OCI-LY1 (cell line): ENCODE measurements around the gene INHA.

Experiments used
- H2AFZ ChIP-seq: fragments of 200-600 bp; sonication (generic), shearing (Covaris generic); 2 replicates; pipeline ENCODE4 v1.6.0; 2014; ENCODE audit warnings: antibody characterized with exemption, mild to moderate bottlenecking, low read length
- H3F3A ChIP-seq: fragments of 200-600 bp; sonication (generic), shearing (Covaris generic); 2 replicates; pipeline ENCODE4 v1.6.0; 2014; ENCODE audit warnings: mild to moderate bottlenecking, antibody characterized with exemption, low read length, moderate library complexity; ENCODE audit not compliant: insufficient read depth
- H3K27ac ChIP-seq: fragments of 200-600 bp; sonication (generic); 2 replicates; pipeline ENCODE4 v1.5.1; 2014; ENCODE audit warnings: low read length, mixed run types, mild to moderate bottlenecking, low read depth; ENCODE audit not compliant: poor library complexity, severe bottlenecking
- H3K27me3 ChIP-seq: fragments of 200-600 bp; sonication (generic); 2 replicates; pipeline ENCODE4 v1.6.0; 2014; ENCODE audit warnings: antibody characterized with exemption, mild to moderate bottlenecking, low read length, moderate library complexity; ENCODE audit not compliant: insufficient read depth
- H3K36me3 ChIP-seq: fragments of 200-600 bp; sonication (generic); 2 replicates; pipeline ENCODE4 v1.6.1; 2014; ENCODE audit warnings: mild to moderate bottlenecking, antibody characterized with exemption, low read length, moderate library complexity, mixed read lengths; ENCODE audit not compliant: insufficient read depth
- H3K4me1 ChIP-seq: fragments of 200-600 bp; sonication (generic); 2 replicates; pipeline ENCODE4 v1.5.1; 2014; ENCODE audit warnings: mild to moderate bottlenecking, low read length, moderate library complexity; ENCODE audit not compliant: insufficient read depth, severe bottlenecking
- H3K4me2 ChIP-seq: fragments of 200-600 bp; sonication (generic), shearing (Covaris generic); 2 replicates; pipeline ENCODE4 v1.6.1; 2014; ENCODE audit warnings: low read length
- H3K4me3 ChIP-seq: fragments of 200-600 bp; sonication (generic); 2 replicates; pipeline ENCODE4 v1.5.1; 2014; ENCODE audit warnings: low read length, low read depth, mild to moderate bottlenecking, mixed read lengths; ENCODE audit not compliant: poor library complexity, severe bottlenecking
- H3K79me2 ChIP-seq: fragments of 200-600 bp; shearing (Covaris generic); 2 replicates; pipeline ENCODE4 v1.6.1; 2016; ENCODE audit warnings: mixed run types, low read length, mixed read lengths; ENCODE audit not compliant: insufficient read depth
- H3K9ac ChIP-seq: fragments of 200-600 bp; sonication (generic), shearing (Covaris generic); 2 replicates; pipeline ENCODE4 v1.6.1; 2014; ENCODE audit warnings: mild to moderate bottlenecking, low read length, mixed read lengths
- H3K9me2 ChIP-seq: fragments of 200-600 bp; sonication (generic), shearing (Covaris generic); 2 replicates; pipeline ENCODE4 v1.6.1; 2014; ENCODE audit warnings: low read depth, mild to moderate bottlenecking, low read length, mixed read lengths
- H3K9me3 ChIP-seq: fragments of 200-600 bp; shearing (Covaris generic); 2 replicates; pipeline ENCODE4 v1.6.1; 2014; ENCODE audit warnings: low read length, mixed read lengths
- H4K20me1 ChIP-seq: fragments of 200-600 bp; sonication (generic), shearing (Covaris generic); 2 replicates; pipeline ENCODE4 v1.6.0; 2016; ENCODE audit warnings: mild to moderate bottlenecking, low read length; ENCODE audit not compliant: insufficient read depth
- EZH2 ChIP-seq: fragments of 200-600 bp; sonication (generic), shearing (Covaris generic); IDR thresholded peaks from 2 replicates; pipeline ENCODE4 v1.8.0; 2017; ENCODE audit warnings: borderline replicate concordance, mixed run types, mild to moderate bottlenecking, antibody characterized with exemption, low read length, moderate library complexity, mixed read lengths
- TF ChIP-seq, protein P1 (sequence below): fragments of 200-600 bp; sonication (generic), shearing (Covaris generic); IDR thresholded peaks from 2 replicates; pipeline ENCODE4 v1.5.1; 2017; ENCODE audit warnings: mild to moderate bottlenecking, antibody characterized with exemption, low read length, moderate library complexity, mixed read lengths

Gene INHA

DNA sequence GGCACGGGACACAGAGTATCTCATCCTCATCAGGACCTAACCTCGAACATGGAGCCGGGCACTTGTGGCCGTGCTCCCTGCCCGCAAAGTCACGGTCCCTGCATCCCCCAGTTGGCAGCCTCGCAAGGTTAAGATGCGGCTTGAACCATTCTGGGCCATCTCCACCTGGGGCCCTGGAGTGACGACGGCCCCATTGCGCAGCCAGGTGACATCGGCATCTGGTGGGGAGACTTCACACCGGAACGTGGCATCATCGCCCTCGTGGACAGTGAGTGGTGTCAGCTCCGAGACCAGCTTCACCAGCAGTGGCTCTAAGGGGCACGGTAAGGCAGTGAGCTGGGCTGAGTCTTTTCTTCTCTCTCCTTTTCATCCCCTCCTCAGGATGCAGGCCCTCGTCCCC is 15.7 kb upstream of the INHA start:
- Histone ChIP-seq H3K4me3 (no peak overlapping the region), H3K79me2 (no peaks in the 10 kb centered on the region), H3K9me2 (no peaks in the 10 kb centered on the region), H3K27me3 (0 out of 2 replicates have a peak, but pooled peaks cover 4% of the 10 kb centered on the region), H2AFZ (no peak overlapping the region), H3K27ac (no peak overlapping the region), H3K4me2 (no peak overlapping the region), H3K9ac (no peak overlapping the region), H3K9me3 (no peaks in the 10 kb centered on the region), H3K36me3 (no peaks in the 10 kb centered on the region), H4K20me1 (no peaks in the 10 kb centered on the region), H3F3A (no peaks in the 10 kb centered on the region), H3K4me1 (no peaks in the 10 kb centered on the region)
- TF ChIP-seq EZH2 = no peak
- TF ChIP-seq, protein P1, sequence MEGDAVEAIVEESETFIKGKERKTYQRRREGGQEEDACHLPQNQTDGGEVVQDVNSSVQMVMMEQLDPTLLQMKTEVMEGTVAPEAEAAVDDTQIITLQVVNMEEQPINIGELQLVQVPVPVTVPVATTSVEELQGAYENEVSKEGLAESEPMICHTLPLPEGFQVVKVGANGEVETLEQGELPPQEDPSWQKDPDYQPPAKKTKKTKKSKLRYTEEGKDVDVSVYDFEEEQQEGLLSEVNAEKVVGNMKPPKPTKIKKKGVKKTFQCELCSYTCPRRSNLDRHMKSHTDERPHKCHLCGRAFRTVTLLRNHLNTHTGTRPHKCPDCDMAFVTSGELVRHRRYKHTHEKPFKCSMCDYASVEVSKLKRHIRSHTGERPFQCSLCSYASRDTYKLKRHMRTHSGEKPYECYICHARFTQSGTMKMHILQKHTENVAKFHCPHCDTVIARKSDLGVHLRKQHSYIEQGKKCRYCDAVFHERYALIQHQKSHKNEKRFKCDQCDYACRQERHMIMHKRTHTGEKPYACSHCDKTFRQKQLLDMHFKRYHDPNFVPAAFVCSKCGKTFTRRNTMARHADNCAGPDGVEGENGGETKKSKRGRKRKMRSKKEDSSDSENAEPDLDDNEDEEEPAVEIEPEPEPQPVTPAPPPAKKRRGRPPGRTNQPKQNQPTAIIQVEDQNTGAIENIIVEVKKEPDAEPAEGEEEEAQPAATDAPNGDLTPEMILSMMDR = no peak

DNA sequence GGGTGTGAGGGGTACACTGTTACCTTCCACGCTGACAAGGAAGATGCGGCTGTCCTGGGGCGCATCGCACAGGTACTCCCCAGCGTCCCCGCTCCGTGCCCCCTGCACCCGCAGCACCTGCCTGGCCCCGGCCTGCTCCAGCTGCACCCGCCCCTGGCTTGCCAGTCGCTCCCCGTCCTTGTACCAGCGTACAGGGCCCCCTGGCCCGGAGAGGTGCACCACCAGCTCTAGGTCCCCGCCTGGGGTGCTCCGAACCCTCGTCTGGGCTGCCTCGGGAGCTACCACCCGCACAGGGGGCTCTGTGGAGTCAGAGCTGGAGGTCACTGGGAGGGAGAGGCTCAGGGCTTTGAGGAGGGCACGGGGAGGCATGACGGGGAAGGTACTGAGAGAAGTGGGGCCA is 14.8 kb upstream of the INHA start:
- Histone ChIP-seq H3K4me3 (no peak overlapping the region), H4K20me1 (no peaks in the 10 kb centered on the region), H3F3A (no peaks in the 10 kb centered on the region), H3K9ac (no peak overlapping the region), H3K27me3 (0 out of 2 replicates have a peak, but pooled peaks cover 4% of the 10 kb centered on the region), H3K9me2 (no peaks in the 10 kb centered on the region), H2AFZ (no peak overlapping the region), H3K9me3 (no peaks in the 10 kb centered on the region), H3K36me3 (no peaks in the 10 kb centered on the region), H3K4me2 (no peak overlapping the region), H3K4me1 (no peaks in the 10 kb centered on the region), H3K27ac (no peak overlapping the region), H3K79me2 (no peaks in the 10 kb centered on the region)
- TF ChIP-seq, protein P1 = no peak
- TF ChIP-seq EZH2 = no peak

DNA sequence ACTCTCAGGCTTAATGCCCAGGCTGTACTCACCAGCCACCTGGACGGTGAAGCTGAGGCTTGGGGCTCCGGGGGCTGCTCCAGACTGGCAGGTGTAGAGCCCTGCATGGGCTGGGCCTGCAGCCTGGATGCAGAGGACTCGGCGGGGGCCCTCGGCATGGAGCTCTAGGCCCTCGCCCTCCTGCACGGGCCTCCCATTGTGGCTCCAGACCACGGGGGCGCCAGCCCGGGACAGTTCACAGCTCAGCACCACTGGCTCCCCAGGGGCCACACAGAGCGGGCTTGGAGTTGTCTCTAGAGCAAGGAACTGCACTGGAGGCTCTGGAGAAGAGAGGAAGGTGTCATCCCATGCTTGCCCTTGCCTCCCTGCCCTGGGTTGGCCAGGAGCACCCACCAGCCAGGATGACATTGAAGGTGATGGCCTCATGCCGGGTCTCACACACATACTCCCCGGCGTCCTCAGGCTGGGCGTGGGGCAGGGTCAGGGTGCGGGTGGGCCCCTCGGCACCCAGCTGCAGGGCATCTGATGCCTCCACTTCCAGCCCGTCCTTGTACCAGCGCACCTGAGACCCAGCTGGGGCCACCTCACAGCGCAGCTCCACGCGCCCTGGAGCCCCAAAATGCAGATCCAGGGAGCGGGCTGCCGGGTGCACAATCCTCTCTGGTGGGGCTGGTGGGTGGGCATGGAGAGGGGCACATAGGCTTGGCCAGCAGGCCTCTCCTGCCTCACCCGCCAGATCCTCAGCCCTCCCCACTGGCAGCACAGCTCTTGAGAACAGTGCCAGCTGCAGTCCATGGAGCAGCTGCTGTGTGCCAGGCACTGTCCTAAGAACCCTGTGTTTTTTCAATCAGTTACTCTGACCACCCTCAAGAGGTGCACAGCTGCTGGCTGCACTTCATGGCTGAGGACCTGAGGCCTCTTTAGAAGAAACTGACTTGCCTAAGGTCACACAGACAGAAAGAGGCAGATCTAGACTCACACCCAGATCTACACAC is 14.0 kb upstream of the INHA start:
- Histone ChIP-seq H4K20me1 (no peaks in the 10 kb centered on the region), H3K4me1 (no peaks in the 10 kb centered on the region), H3K9me2 (no peaks in the 10 kb centered on the region), H3K79me2 (no peaks in the 10 kb centered on the region), H3K36me3 (no peaks in the 10 kb centered on the region), H2AFZ (no peak overlapping the region), H3K9me3 (no peaks in the 10 kb centered on the region), H3K9ac (no peak overlapping the region), H3K4me2 (no peak overlapping the region), H3F3A (no peaks in the 10 kb centered on the region), H3K4me3 (no peak overlapping the region), H3K27me3 (0 out of 2 replicates have a peak, but pooled peaks cover 4% of the 10 kb centered on the region), H3K27ac (no peak overlapping the region)
- TF ChIP-seq EZH2 = no peak
- TF ChIP-seq, protein P1 = no peak
